Vagina (tissue), 2 donors: ENCODE measurements around the gene ZZZ3. TPM values are rescaled to one million over a fixed set of nuclear protein-coding genes. Genes with fewer than 3 reads are reported as not detected.

Experiments used
- DNase-seq, 2 donors: peaks; one replicate each; pipeline ENCODE4 v3.0.0-alpha.2; 2017; ENCODE audit errors: extremely low spot score in 2 of 2
- H3K27ac ChIP-seq: fragments of 200-600 bp; sonication (generic); one replicate; pipeline ENCODE4 v1.5.1; 2019
- H3K27me3 ChIP-seq: fragments of 200-600 bp; sonication (generic); one replicate; pipeline ENCODE4 v1.5.1; 2019
- H3K36me3 ChIP-seq, 2 donors: fragments of 200-600 bp; sonication (generic); one replicate each; pipeline ENCODE4 v1.5.1; 2017 to 2019
- H3K4me1 ChIP-seq: fragments of 200-600 bp; sonication (generic); one replicate; pipeline ENCODE4 v1.5.1; 2019
- H3K4me3 ChIP-seq, 2 donors: fragments of 200-600 bp; sonication (generic); 1 replicate in 1 of 2; 2 replicates in 1 of 2; pipeline ENCODE4 v1.5.1; 2016 to 2019
- H3K9me3 ChIP-seq: fragments of 200-600 bp; sonication (generic); one replicate; pipeline ENCODE4 v1.5.1; 2019
- POLR2A ChIP-seq, 2 donors: fragments of 450-650 bp; IDR thresholded peaks; one replicate each; pipeline ENCODE4 v1.6.1; 2017; ENCODE audit warnings: antibody characterized with exemption in 2 of 2, mild to moderate bottlenecking in 2 of 2, moderate library complexity in 2 of 2
- POLR2AphosphoS5 ChIP-seq, 2 donors: sonication (generic); formaldehyde crosslinking; IDR thresholded peaks; one replicate each; pipeline ENCODE4 v1.9.0; 2017; ENCODE audit warnings: antibody characterized with exemption in 2 of 2, mild to moderate bottlenecking in 2 of 2, low read depth in 1 of 2; ENCODE audit not compliant: insufficient read depth in 1 of 2
- intact Hi-C: fragments of 100-400 bp; cut with DNase I; formaldehyde crosslinking; loops from one replicate; pipeline ENCODE4 v1.15.1; 2023
- total RNA-seq: library from RNA; depleted of rRNA; stranded (reverse); fragments of >200 nt; gene quantifications from one replicate; pipeline ENCODE4 v1.2.3, GENCODE V29; 2016
- TF ChIP-seq, protein P1 (sequence below), 3 experiments: fragments of 450-650 bp in 2 of 3; fragments of 200-600 bp in 1 of 3; sonication (generic) in 1 of 3; IDR thresholded peaks; one replicate each; pipeline ENCODE4 v1.5.1; 2017 to 2019; ENCODE audit warnings: antibody characterized with exemption in 3 of 3, mild to moderate bottlenecking in 2 of 3, moderate library complexity in 2 of 3

The ZZZ3 gene
- total RNA-seq, 1 donor from 2014 or later: 63.1 TPM

DNA sequence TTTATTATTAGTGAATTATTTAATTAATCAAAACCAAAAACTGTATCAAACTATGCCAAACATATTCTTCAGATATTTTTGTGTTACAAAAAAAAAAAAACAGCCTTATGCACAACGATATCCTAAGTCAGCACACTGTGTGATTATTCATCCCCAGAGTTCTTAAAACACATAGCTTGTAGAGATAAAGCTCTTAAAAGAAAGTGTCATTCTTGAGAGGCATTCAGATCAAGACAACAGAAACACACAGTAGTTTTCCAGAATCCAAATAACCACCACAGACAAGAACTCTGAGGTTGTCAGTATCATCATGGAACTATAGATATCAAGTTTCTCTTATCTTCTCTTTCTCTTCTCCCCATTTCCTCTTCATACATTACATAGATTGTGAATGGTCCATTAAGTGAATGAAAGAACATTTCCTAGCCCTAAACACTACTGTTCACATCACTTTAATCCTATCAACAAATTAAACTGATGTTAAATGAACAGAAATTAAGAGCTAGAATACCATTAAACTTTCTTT is 13.5 kb downstream of the ZZZ3 start:
- H3K27ac ChIP-seq: no peak overlapping the region
- TF ChIP-seq POLR2AphosphoS5 (IDR thresholded peaks at IDR 0.05; ENCODE audit: insufficient read depth in 1 of 2, low read depth in 1 of 2) (no peak), POLR2A (IDR thresholded peaks at IDR 0.05) (no peak)
- TF ChIP-seq, protein P1, sequence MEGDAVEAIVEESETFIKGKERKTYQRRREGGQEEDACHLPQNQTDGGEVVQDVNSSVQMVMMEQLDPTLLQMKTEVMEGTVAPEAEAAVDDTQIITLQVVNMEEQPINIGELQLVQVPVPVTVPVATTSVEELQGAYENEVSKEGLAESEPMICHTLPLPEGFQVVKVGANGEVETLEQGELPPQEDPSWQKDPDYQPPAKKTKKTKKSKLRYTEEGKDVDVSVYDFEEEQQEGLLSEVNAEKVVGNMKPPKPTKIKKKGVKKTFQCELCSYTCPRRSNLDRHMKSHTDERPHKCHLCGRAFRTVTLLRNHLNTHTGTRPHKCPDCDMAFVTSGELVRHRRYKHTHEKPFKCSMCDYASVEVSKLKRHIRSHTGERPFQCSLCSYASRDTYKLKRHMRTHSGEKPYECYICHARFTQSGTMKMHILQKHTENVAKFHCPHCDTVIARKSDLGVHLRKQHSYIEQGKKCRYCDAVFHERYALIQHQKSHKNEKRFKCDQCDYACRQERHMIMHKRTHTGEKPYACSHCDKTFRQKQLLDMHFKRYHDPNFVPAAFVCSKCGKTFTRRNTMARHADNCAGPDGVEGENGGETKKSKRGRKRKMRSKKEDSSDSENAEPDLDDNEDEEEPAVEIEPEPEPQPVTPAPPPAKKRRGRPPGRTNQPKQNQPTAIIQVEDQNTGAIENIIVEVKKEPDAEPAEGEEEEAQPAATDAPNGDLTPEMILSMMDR (IDR thresholded peaks at IDR 0.05): no peak
- H3K9me3 ChIP-seq: no peaks in the 10 kb centered on the region
- no peak overlapping the region for H3K4me3 ChIP-seq
- peaks cover 68% of the 10 kb centered on the region for H3K4me1 ChIP-seq
- no peaks in the 10 kb centered on the region for H3K36me3 ChIP-seq
- no peak for DNase-seq
- no peaks in the 10 kb centered on the region for H3K27me3 ChIP-seq
- intact Hi-C loops: no loop called here

DNA sequence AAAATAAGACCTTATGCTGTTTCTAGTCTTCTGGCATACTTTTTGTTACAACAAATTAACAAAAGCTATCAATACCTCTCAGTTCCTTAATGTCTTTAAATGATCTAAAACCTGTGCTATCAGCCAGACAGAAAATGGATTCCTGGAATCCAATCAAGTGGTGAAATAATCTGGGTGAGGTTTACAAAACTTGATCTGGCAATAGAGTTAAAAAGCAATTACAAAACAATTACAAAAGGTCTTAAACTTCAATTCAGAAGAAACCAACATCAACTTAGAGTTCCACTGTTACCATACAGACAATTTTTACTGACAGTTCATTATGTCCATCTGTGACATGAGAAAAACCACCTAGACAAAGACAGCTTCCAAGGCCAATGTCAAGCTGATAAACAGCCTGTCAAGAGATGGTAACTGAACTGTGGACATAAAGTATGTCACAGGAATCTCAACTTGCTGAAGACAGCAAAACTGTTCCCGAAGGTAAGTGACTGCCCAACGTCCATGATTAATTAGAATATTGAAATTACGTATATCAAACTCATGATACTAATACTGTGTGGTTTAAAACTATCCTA is 17.4 kb downstream of the ZZZ3 start:
- no peaks in the 10 kb centered on the region for H3K9me3 ChIP-seq
- H3K36me3 ChIP-seq: no peaks in the 10 kb centered on the region
- H3K4me3 ChIP-seq: no peak overlapping the region
- H3K27ac ChIP-seq: no peak overlapping the region
- TF ChIP-seq, protein P1 (IDR thresholded peaks at IDR 0.05): no peak
- no peak for TF ChIP-seq POLR2A (IDR thresholded peaks at IDR 0.05)
- no peak for TF ChIP-seq POLR2AphosphoS5 (IDR thresholded peaks at IDR 0.05; ENCODE audit: insufficient read depth in 1 of 2, low read depth in 1 of 2)
- peaks cover 56% of the 10 kb centered on the region for H3K4me1 ChIP-seq
- no peak for DNase-seq
- intact Hi-C loops: no loop called here
- H3K27me3 ChIP-seq: no peaks in the 10 kb centered on the region

DNA sequence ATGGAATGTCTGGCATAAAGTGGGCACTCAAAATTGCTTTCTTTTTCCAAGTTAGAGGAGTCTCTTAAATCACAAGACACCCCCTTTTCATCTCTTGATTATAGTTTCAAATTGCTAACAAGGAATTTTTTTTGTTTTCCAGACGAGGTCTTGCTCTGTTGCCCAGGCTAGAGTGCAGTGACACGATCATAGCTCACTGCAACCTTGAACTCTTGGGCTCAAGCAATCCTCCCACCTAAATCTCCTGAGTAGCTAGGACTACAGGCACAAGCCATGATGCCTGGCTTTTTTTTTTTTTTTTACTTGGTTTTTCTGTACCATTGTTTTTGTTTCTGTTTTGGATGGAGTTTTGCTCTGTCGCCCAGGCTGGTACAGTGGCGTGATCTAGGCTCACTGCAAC is 20.8 kb downstream of the ZZZ3 start:
- H3K9me3 ChIP-seq: no peaks in the 10 kb centered on the region
- no peak overlapping the region for H3K27ac ChIP-seq
- H3K4me1 ChIP-seq: peaks cover 38% of the 10 kb centered on the region
- intact Hi-C loops: no loop called here
- DNase-seq: no peak
- no peak overlapping the region for H3K4me3 ChIP-seq
- no peaks in the 10 kb centered on the region for H3K36me3 ChIP-seq
- no peaks in the 10 kb centered on the region for H3K27me3 ChIP-seq
- TF ChIP-seq POLR2AphosphoS5 (IDR thresholded peaks at IDR 0.05; ENCODE audit: insufficient read depth in 1 of 2, low read depth in 1 of 2): no peak
- TF ChIP-seq, protein P1 (IDR thresholded peaks at IDR 0.05): no peak

DNA sequence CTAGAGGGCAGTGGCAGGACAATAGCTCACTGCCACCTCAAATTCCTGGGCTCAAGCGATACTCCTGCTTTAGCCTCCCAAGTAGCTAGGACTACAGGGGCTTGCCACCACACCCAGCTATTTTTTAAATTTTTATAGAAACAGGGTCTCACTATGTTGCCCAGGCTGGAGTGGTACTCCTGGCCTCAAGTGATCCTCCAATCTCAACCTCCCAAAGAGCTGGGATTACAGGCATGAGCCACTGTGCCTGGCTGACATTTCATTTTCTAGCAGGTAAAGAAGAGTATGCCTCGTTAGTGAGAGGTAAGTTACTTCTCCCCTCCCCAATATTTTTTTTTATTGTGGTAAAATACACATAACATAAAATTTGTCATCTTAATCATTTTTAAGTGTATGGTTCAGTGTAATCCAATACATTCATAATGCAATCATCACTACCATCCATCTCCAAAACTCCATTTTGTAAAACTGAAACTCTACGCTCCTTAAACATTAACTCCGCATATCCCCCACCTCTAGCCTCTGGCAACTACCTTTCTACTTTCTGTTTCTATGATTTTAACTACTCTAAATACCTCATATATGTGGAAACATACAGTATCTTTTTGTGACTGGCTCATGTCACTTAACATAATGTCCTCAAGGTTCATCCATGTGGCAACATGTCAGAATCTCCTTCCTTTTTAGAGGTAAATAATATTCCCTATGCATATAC is 22.4 kb downstream of the ZZZ3 start:
- no peaks in the 10 kb centered on the region for H3K27me3 ChIP-seq
- no peak overlapping the region for H3K27ac ChIP-seq
- intact Hi-C loops: no loop called here
- TF ChIP-seq POLR2AphosphoS5 (IDR thresholded peaks at IDR 0.05; ENCODE audit: insufficient read depth in 1 of 2, low read depth in 1 of 2): no peak
- TF ChIP-seq, protein P1 (IDR thresholded peaks at IDR 0.05): no peak
- TF ChIP-seq POLR2A (IDR thresholded peaks at IDR 0.05): no peak
- H3K4me1 ChIP-seq: peaks cover 32% of the 10 kb centered on the region
- no peak for DNase-seq
- H3K36me3 ChIP-seq: no peaks in the 10 kb centered on the region
- no peaks in the 10 kb centered on the region for H3K9me3 ChIP-seq
- H3K4me3 ChIP-seq: no peak overlapping the region

DNA sequence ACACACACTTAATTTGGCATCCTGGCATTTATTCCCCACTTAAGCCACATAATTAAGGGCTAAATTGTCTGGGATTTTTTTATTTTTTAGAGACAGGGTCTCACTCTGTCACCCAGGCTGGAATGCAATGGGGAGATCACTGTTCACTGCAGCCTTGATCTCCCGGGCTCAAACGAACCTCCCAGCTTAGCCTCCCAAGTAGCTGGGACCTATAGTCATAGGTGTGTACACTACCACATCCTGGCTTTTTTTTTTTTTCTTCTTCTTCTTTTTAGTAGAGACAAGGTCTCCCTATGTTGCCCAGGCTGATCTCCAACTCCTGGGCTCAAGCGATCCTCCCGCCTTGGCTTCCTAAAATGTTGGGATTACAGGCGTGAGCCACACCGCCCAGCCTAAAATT is 24.2 kb downstream of the ZZZ3 start:
- intact Hi-C loops: no loop called here

More for the DNA sequence above, 24.2 kb downstream of the ZZZ3 start:
- Histone ChIP-seq H3K27ac (no peak overlapping the region), H3K36me3 (no peaks in the 10 kb centered on the region), H3K4me3 (no peak overlapping the region), H3K9me3 (no peaks in the 10 kb centered on the region), H3K27me3 (no peaks in the 10 kb centered on the region), H3K4me1 (peaks cover 20% of the 10 kb centered on the region)
- DNase-seq: no peak
- no peak for TF ChIP-seq POLR2AphosphoS5 (IDR thresholded peaks at IDR 0.05; ENCODE audit: insufficient read depth in 1 of 2, low read depth in 1 of 2)
- no peak for TF ChIP-seq POLR2A (IDR thresholded peaks at IDR 0.05)
- TF ChIP-seq, protein P1 (IDR thresholded peaks at IDR 0.05): no peak
